HG03457 (cell line): ENCODE measurements around the gene GOT1.

Experiments used
- ATAC-seq: cut with Tn5 transposase; IDR thresholded peaks from one replicate; pipeline ENCODE4 v1.9.1; 2021; ENCODE audit warnings: moderate number of reproducible peaks; ENCODE audit not compliant: unreplicated experiment

Gene GOT1

GRCh38 chr10:99364125-99364524, 66.3 kb downstream of the GOT1 start:
- no peak for ATAC-seq

GRCh38 chr10:99360934-99361333, 69.5 kb downstream of the GOT1 start:
- no peak for ATAC-seq

- ATAC-seq, result no peak
Measured at GRCh38 chr10:99358101-99358500, 72.3 kb downstream of the GOT1 start.

GRCh38 chr10:99357691-99358090, 72.7 kb downstream of the GOT1 start:
- no peak for ATAC-seq

GRCh38 chr10:99353182-99353581, 77.2 kb downstream of the GOT1 start:
- no peak for ATAC-seq

GRCh38 chr10:99347672-99348071, 82.8 kb downstream of the GOT1 start:
- ATAC-seq, result no peak
